Activated CD8-positive, alpha-beta T cell treated with anti-CD3 and anti-CD28 coated beads for 36 hours (primary cell): ENCODE measurements around the gene LMTK3. TPM values are rescaled to one million over a fixed set of nuclear protein-coding genes. Genes with fewer than 3 reads are reported as not detected.

Experiments used
- ATAC-seq: fragments of 200-7000 bp; cut with Tn5 transposase; one replicate; pipeline ENCODE4 v1.10.0; 2021; ENCODE audit warnings: mild to moderate bottlenecking, moderate library complexity
- CTCF ChIA-PET: fragments of 350-600 bp; sonication (Branson Sonifier 250); formaldehyde crosslinking; loops from one replicate; lab custom pipeline; 2021; ENCODE audit warnings: antibody characterized with exemption; lab: Charles Lee
- POLR2A ChIA-PET: fragments of 350-600 bp; sonication (Branson Sonifier 250); formaldehyde crosslinking; loops from one replicate; lab custom pipeline; 2021; ENCODE audit warnings: antibody characterized with exemption; lab: Charles Lee
- DNase-seq: peaks from one replicate; pipeline ENCODE4 v3.0.0-alpha.2; 2020
- H3K27ac Mint-ChIP-seq: one replicate; pipeline ENCODE4 v1.8.0; 2021; ENCODE audit warnings: mild to moderate bottlenecking, mixed read lengths
- H3K27me3 Mint-ChIP-seq: one replicate; pipeline ENCODE4 v1.8.0; 2021; ENCODE audit warnings: mixed read lengths
- H3K36me3 Mint-ChIP-seq: one replicate; pipeline ENCODE4 v1.8.0; 2021; ENCODE audit warnings: low read depth, mixed read lengths
- H3K4me1 Mint-ChIP-seq: one replicate; pipeline ENCODE4 v1.8.0; 2021; ENCODE audit warnings: low read depth, mixed read lengths
- H3K4me3 Mint-ChIP-seq: one replicate; pipeline ENCODE4 v1.8.0; 2021; ENCODE audit warnings: mild to moderate bottlenecking, moderate library complexity, mixed read lengths
- H3K9me3 Mint-ChIP-seq: one replicate; pipeline ENCODE4 v1.8.0; 2021; ENCODE audit warnings: mixed read lengths
- CTCF ChIP-seq: fragments of 200-600 bp; IDR thresholded peaks from one replicate; pipeline ENCODE4 v1.8.0; 2022; ENCODE audit warnings: antibody characterized with exemption, mild to moderate bottlenecking
- intact Hi-C: fragments of 100-400 bp; cut with micrococcal nuclease; formaldehyde crosslinking; loops from one replicate; pipeline ENCODE4 v1.10.0; 2022
- total RNA-seq, 2 experiments: library from RNA; stranded (reverse); gene quantifications; one replicate each; pipeline ENCODE4 v1.2.3, GENCODE V29; 2021

The LMTK3 gene
- total RNA-seq, 2 experiments from 2014 or later, result 3.4 to 4.0 TPM

- TF ChIP-seq CTCF, result no peak
- ChIA-PET POLR2A (interaction anchor here (2.2 kb wide), 1 partner anchor 27 kb away, joined by 9 read pairs; no protein-coding TSS in a partner anchor), CTCF (interaction anchor here (0.7 to 1.5 kb wide), 2 partner anchors 13 to 14 kb away, joined by 3 to 5 read pairs; no protein-coding TSS in a partner anchor)
- Mint-ChIP-seq H3K4me3 (no peak overlapping the region), H3K9me3 (no peaks in the 10 kb centered on the region), H3K27ac (peak overlapping the region; percentile 63), H3K4me1 (peaks cover 18% of the 10 kb centered on the region), H3K36me3 (peaks cover 4% of the 10 kb centered on the region), H3K27me3 (no peaks in the 10 kb centered on the region)
- no peak for ATAC-seq
- no peak for DNase-seq
- intact Hi-C loops, result no loop called here
Observed at GRCh38 chr19:48476176-48476575, 35.5 kb downstream of the LMTK3 start.

GRCh38 chr19:48475369-48476068 is 36.1 kb downstream of the LMTK3 start:
- ATAC-seq (no peak), DNase-seq (no peak)
- TF ChIP-seq CTCF, result no peak
- CTCF ChIA-PET, result interaction anchor here (0.7 to 1.2 kb wide), 2 partner anchors 14 to 15 kb away, joined by 5 to 6 read pairs; no protein-coding TSS in a partner anchor
- H3K27me3 Mint-ChIP-seq, result no peaks in the 10 kb centered on the region
- POLR2A ChIA-PET, result interaction anchor here (2.2 kb wide), 1 partner anchor 27 kb away, joined by 9 read pairs; no protein-coding TSS in a partner anchor
- H3K36me3 Mint-ChIP-seq, result peaks cover 8% of the 10 kb centered on the region
- intact Hi-C loops, result no loop called here
- no peaks in the 10 kb centered on the region for H3K9me3 Mint-ChIP-seq
- peaks cover 15% of the 10 kb centered on the region for H3K4me1 Mint-ChIP-seq
- H3K27ac Mint-ChIP-seq, result peak overlapping the region; percentile 63
- H3K4me3 Mint-ChIP-seq, result no peak overlapping the region

- H3K36me3 Mint-ChIP-seq, result peaks cover 6% of the 10 kb centered on the region
- CTCF ChIA-PET, result interaction anchor here (1.2 kb wide), 1 partner anchor 16 kb away, joined by 6 read pairs; no protein-coding TSS in a partner anchor
Observed at GRCh38 chr19:48474084-48474592, 37.5 kb downstream of the LMTK3 start.

GRCh38 chr19:48473161-48473966 is 38.3 kb downstream of the LMTK3 start:
- peaks cover 12% of the 10 kb centered on the region for H3K4me1 Mint-ChIP-seq
- ATAC-seq, result no peak
- H3K27me3 Mint-ChIP-seq, result no peaks in the 10 kb centered on the region
- no peak overlapping the region for H3K27ac Mint-ChIP-seq
- DNase-seq, result no peak
- no peak for TF ChIP-seq CTCF
- ChIA-PET POLR2A (no interaction called here), CTCF (interaction anchor here (1.3 kb wide), 1 partner anchor 17 kb away, joined by 6 read pairs; no protein-coding TSS in a partner anchor)
- no peaks in the 10 kb centered on the region for H3K9me3 Mint-ChIP-seq
- H3K4me3 Mint-ChIP-seq, result no peak overlapping the region
- intact Hi-C loops, result no loop called here
- peaks cover 6% of the 10 kb centered on the region for H3K36me3 Mint-ChIP-seq

More at GRCh38 chr19:48474084-48474592, 37.5 kb downstream of the LMTK3 start:
- H3K27me3 Mint-ChIP-seq, result no peaks in the 10 kb centered on the region
- H3K4me1 Mint-ChIP-seq, result peaks cover 10% of the 10 kb centered on the region
- ATAC-seq (no peak), DNase-seq (no peak)
- no peak overlapping the region for H3K4me3 Mint-ChIP-seq
- intact Hi-C loops, result no loop called here
- H3K9me3 Mint-ChIP-seq, result no peaks in the 10 kb centered on the region
- peak overlapping the region; percentile 78 for H3K27ac Mint-ChIP-seq
- POLR2A ChIA-PET, result interaction anchor here (2.2 kb wide), 1 partner anchor 25 kb away, joined by 9 read pairs; no protein-coding TSS in a partner anchor
- no peak for TF ChIP-seq CTCF
